GM19239 (cell line): ENCODE data around the gene SEL1L2.
"Not testable (repeated sequence)": the region's sequence is repeated elsewhere in the genome, so short reads cannot be mapped to it uniquely, and the experiment has no call there.

Experiments used
- DNase-seq: peaks from one replicate; pipeline ENCODE4 v3.0.0; 2011; ENCODE audit warnings: low spot score; ENCODE audit not compliant: insufficient read length
- FAIRE-seq: peaks from 2 replicates; lab custom pipeline; 2011; peaks lifted over from hg19 to GRCh38; lab: Jason Lieb, UNC

SEL1L2 gene, protein sequence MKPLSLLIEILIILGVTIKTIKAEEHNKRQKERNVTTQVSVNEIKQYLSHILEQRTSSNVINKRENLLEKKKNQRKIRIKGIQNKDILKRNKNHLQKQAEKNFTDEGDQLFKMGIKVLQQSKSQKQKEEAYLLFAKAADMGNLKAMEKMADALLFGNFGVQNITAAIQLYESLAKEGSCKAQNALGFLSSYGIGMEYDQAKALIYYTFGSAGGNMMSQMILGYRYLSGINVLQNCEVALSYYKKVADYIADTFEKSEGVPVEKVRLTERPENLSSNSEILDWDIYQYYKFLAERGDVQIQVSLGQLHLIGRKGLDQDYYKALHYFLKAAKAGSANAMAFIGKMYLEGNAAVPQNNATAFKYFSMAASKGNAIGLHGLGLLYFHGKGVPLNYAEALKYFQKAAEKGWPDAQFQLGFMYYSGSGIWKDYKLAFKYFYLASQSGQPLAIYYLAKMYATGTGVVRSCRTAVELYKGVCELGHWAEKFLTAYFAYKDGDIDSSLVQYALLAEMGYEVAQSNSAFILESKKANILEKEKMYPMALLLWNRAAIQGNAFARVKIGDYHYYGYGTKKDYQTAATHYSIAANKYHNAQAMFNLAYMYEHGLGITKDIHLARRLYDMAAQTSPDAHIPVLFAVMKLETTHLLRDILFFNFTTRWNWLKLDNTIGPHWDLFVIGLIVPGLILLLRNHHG

DNA sequence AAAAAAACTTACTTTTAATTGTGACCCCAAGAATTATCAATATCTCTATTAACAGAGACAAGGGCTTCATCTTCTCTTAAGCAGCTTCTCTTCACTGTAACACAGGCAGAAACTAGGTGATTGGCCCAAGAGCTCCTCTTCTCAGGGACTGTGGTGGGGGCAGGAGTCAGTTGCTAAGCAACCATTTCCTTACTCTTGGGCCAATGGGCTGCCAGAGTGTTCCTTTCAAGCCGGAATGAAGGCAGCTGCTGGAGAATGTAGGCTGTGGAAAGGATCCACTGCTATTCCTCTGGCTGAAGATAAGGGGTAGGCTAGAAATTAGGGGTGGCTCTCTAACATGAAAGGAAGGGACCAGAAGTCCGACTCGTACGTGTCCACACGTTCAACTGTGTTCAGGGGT, at the start of gene SEL1L2:
Gene SEL1L2, minus strand, starts transcription at position 150 of the 400 bp plus-strand sequence. Its CDS starts 80 bp downstream, at position 70.
- DNase-seq: no peak
- FAIRE-seq: no peak

DNA sequence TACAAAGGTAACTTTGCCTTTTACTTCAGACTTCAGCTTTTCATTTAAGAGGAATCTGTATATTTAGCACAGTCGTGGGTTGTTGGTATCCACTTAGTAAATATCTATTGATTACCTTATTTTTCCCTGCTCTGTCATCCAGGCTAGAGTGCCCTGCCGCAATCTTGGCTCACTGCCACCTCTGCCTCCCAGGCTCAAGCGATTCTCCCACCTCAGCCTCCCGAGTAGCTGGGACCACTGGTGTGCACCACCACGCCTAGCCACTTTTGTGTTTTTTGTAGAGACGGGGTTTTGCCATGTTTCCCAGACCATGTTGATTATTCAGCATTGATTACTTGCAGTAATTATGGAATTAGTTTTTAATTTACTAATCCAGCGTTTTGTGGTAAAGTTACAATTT, 46.2 kb upstream of the SEL1L2 start:
- no peak for FAIRE-seq

DNA sequence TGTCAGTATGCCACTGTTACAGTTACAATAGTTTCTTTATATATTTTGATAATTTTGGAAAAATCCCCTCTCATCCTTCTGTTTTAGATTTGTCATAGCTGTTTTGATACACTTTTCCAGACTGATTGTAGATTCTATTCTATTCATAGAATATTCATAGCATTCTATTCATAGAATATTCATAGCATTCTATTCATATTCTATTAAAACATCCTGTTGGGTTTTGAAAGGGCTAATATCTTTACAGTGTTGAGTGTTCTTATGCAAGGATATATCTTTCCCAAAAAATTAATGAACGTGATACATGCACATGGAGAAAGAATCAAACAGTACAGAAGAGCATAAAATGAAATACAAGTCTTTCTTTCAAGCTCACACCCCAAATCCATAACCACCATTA, 42.9 kb upstream of the SEL1L2 start:
- no peak for FAIRE-seq
- DNase-seq: no peak

More for the DNA sequence above, 46.2 kb upstream of the SEL1L2 start:
- DNase-seq: no peak

DNA sequence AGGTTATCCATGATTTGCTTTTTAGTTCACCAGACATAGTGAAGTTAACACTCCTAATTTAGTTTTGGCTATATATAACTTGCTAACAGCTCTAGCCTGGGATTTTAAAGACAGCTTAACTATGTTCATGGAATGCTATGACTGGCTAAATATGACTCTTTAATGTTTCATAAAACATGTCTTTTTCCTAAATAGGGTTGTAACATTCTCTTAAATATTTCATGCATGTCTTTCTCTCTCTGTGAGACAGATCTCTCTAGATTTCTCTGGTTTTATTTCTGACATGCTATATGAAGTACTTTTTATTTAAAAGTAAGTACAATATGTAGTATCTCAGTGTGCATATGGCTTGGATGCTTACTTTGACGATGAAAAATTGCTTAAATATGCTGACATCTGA, 40.6 kb upstream of the SEL1L2 start:
- no peak for FAIRE-seq

DNA sequence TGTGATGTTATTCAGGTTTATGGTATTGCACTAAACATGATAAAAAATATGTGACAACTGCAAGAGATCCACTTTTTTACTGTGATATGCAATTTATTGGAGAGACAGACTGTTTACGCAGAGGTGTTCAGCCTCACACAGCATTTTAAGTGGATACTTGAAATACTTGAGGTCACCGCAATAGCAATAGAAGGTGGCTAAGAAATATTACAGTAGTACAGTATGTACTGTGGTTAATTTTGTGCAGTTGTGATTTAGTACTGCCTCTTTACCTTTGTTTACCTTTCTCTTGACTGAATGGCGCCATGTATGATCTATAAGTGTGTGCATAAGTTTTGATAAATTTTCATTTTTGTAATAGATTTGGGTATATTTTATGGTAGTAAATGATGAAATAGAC, 22.3 kb upstream of the SEL1L2 start:
- no peak for FAIRE-seq
- DNase-seq: no peak

More for the DNA sequence above, 40.6 kb upstream of the SEL1L2 start:
- DNase-seq: no peak

DNA sequence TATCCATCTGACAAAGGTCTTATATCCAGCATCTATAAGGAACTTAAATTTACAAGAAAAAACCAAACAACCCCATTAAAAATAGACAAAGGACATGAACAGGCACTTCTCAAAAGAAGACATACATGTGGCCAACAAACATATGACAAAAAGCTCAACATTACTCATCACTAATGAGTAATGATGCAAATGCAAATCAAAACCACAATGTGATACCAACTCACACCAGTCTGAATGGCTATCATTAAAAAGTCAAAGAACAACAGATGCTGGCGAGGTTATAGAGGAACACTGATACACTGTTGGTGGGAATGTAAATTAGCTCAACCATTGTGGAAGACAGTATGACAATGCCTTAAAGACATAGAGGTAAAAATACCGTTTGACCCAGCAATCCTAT, 18.8 kb upstream of the SEL1L2 start:
- no peak for FAIRE-seq
- no peak for DNase-seq

DNA sequence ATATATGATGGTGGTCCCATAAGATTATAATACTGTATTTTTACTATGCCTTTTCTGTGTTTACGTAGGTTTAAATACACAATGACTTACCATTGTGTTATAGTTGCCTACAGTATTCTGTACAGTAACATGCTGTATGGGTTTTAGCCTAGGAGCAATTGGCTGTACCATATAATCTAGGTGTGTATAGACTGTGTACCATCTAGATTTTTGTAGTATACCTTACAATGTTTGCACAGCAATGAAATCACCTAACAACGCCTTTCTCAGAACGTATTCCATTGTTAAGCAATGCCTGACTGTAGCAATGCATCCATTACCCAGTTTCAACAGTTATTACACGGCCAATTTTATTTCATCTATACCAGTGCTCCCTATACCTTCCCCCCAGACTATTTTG, 15.6 kb upstream of the SEL1L2 start:
- DNase-seq (no peak), FAIRE-seq (no peak)

DNA sequence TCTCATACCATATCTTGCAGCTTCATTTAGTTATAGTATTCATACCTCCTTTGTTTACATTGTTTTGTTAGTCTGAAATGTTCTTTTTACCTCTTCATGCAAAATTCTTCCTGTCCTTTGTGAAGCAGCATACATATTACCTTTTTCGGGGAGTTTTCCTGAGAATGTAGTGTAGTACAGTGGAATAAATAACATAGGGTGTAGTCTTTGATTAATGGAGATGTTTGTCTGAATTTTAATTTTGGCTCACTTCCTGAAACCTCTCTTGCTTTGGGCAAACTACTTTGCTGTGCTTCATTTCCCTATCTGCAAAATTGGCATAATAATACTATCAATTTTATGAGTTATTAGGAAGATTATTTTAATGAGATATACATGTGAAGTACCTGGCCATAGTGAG, 10.5 kb upstream of the SEL1L2 start:
- DNase-seq: no peak
- no peak for FAIRE-seq

DNA sequence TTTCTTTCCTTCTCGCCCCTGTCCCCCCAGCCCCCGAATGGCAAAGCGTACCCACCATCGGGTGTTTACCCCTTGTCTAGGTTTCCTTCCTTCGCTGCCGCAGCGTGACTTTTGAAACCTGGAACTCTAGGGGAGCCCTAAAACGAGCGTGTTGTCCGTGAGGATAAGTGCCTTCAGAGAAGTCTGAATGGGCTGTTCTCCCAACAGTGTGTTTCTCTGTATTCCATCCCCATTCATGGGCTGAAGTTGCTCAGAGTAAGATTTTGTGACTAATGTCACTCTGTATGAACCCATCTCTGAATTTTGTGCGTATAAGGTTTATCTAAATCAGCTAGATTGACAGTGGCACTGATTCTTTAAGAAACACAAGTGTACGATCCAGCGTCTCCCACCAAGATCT, 5.9 kb upstream of the SEL1L2 start:
- FAIRE-seq (no peak), DNase-seq (no peak)

DNA sequence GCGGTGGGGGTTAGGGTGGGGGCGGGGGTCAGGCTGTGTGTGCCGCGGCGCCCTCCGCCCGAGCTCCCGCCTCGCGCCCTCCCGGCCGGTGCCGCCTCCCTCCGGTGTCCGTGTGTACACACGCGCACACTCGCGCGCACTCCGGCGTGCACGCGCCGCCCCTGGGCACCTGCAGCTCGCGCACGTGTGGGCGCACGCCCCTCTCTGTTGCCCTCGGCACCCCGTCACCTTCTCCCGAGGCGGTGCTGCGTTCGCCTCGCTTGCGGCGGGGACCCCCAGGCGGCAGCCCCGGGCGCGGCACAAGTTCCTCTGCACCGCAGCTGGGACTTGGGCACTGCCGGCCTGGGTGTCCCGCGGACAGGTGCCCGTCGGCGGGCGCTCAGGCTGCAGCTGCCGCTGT, 5.4 kb upstream of the SEL1L2 start:
- no peak for FAIRE-seq
- DNase-seq: no peak

DNA sequence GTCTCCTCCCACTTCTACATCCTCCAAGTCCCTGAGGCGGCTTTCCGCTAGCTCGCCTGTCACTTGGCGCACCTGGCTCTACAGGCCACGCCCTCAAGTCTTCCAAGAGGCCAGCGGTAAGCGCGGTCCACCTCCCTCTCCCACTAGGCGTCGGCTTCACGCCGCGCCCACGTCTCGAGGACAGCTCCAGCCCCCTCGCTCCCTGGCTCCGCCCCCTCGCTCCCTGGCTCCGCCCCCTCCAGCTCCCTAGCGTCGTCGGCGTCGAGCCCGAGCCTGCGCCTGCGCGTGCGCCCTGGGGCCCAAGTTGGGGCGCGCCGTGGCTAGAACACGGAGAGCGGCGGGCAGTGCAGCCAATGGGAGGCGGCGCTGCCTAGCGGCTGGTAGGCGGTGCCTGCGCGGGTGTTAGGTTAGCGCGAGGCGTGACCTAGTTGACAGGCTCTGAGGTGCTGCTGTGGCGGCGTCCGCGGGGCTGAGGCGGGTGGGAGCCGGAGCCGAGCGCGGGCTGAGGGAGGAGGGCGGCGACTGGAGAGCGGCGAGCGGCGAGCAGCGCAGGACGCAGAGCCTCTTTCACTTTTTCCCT, 4.8 kb upstream of the SEL1L2 start, which contains the start of gene MACROD2:
Gene MACROD2, plus strand, starts transcription at position 431 of the 580 bp plus-strand sequence.
- DNase-seq (no peak), FAIRE-seq (no peak)

DNA sequence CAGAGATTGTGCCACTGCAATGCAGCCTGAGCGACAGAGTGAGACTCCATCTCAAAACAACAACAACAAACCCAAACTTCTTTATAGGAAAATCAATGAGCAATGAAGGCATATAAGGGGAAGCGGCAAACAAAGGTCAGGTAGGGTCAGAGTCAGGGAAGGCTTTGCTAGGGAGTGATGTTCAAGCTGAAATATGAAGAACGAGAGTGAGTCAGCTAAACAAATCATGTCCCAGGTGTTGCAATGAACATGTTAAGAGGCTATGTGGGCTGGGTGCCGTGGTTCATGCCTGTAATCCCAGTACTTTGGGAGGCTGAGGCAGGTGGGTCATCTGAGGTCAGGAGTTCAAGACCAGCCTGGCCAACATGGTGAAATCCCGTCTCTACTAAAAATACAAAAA, 1.5 kb upstream of the SEL1L2 start:
- DNase-seq, FAIRE-seq: not testable (repeated sequence)

DNA sequence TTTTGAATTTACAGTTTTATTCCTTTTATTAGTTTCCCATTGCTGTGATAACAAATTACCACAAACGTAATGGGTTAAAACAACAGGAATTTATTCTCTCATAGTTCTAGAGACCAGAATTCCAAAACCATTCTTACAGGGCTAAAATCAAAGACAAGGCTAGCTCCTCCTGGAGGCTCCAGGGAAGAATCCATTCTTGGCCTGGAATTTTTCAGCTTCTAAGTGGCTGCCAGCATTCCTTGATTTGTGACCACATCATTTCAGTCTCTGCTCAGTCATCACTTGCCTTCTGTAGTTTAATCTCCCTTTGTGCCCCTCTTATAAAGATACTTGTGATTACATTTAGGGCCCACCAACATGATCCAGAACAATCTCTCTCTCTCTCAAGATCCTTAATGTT, 897 bp upstream of the SEL1L2 start:
- DNase-seq (no peak), FAIRE-seq (no peak)

DNA sequence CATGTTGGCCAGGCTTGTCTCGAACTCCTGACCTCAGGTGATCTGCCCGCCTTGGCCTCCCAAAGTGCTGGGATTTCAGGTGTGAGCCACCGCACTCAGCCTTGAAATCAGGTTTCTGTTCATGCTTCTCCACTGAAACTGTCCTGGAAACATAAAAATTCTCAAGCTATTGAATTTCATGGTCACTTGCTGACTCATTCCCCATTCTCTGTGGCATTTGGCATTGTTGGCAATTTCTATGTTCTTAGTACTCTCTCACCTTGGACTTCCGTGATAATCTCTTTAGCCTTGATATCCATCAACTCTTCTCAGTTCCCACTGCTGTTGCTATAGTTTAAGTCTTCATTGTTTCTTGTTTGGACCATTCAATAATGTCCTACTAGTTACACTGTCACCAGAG, 6.2 kb downstream of the SEL1L2 start:
- FAIRE-seq: no peak
- no peak for DNase-seq

DNA sequence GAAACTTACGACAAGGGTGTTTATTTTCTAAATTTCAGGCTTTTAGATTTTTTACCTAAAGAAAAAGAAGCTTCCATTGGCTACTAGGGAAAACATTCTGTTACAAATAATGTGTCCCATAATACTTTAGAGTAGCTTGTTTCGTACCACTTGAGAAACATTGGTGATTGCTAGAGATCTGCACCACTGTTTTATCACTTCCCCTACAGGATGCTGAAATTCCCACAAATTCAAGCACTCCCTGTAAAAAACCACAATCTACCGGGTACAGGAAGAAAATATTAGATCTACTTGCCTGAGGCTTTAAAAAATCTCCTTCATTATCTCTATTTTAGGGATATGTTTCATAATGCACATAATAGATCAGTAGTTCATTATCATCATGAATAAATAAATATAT, 29.9 kb downstream of the SEL1L2 start:
- no peak for DNase-seq
- no peak for FAIRE-seq

DNA sequence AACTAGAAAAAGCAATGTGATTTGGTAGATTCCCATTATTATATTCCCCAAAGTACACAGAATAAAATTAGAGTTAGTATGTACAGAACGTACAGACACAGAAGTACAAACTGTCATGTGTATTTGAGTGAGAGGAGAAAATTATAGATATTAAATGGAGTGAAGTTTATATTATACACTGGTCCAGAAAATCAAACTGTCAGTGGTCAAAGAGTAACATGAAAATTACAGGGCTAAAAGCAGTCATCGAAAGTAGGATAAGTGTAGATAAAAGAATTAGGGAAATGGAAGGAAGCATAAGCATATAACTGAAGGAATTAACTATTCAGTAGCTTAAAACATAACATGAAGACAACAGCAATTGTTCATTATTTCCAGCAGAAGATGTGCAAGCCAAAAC, 30.3 kb downstream of the SEL1L2 start:
- no peak for DNase-seq

DNA sequence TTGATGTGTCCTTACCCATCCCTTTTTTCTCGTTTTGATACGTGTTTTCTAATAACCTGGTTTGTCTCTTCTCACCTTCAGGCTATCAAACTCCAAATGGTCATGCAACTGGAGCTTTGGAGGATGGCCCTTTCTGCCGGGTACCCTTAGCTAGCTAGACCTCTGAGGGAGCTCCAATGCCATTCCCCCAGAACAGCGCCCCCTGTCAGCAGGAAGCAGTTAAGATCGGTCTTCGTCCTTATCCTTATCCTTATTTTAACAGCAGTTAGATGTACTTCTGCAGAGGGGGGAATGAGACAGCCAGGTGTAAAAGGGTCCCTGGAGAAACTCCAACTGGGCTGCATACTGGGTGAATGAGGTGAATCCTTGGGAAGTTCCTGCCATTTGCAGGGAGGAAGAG, 37.2 kb downstream of the SEL1L2 start:
- DNase-seq (no peak), FAIRE-seq (no peak)

More for the DNA sequence above, 30.3 kb downstream of the SEL1L2 start:
- no peak for FAIRE-seq

DNA sequence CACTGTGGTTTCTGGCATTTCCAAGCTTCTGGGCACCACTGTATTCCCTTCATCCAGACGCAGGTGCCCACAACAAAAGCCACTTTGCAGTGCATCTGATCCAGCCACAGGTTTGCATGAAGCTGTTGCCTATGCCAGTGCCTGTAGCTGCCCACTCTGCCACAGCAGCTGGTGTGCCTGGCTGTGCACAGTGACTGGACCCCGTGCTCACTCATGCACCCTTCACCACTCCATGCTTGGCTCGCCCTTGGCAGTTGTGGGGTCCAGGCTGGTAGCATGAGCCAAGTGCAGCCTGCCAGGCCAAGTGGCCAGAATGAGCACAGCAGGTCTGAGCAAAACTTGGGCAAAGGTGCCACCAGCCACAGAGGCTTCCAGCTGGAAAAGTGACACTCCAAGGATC, 42.7 kb downstream of the SEL1L2 start:
- FAIRE-seq (no peak), DNase-seq (no peak)

DNA sequence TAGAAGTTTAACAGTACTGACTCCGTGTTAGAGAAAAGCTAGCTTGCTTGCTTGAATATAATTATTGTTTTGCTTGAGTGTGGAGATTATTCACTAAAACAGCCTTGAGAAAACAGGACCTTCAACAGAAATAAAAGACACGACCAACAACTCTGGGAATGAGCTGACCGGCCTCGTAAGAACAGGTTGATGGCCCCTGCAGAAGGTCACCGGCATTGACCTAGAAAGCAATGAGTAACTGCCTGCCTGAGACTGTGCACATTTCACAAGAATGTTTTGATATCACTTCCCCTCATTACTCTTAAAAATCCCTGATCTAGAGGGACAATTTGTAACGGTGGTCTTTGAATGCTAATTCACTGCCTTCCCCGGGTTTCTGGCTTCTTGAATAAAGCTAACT, 49.4 kb downstream of the SEL1L2 start:
- no peak for FAIRE-seq
- DNase-seq: no peak

DNA sequence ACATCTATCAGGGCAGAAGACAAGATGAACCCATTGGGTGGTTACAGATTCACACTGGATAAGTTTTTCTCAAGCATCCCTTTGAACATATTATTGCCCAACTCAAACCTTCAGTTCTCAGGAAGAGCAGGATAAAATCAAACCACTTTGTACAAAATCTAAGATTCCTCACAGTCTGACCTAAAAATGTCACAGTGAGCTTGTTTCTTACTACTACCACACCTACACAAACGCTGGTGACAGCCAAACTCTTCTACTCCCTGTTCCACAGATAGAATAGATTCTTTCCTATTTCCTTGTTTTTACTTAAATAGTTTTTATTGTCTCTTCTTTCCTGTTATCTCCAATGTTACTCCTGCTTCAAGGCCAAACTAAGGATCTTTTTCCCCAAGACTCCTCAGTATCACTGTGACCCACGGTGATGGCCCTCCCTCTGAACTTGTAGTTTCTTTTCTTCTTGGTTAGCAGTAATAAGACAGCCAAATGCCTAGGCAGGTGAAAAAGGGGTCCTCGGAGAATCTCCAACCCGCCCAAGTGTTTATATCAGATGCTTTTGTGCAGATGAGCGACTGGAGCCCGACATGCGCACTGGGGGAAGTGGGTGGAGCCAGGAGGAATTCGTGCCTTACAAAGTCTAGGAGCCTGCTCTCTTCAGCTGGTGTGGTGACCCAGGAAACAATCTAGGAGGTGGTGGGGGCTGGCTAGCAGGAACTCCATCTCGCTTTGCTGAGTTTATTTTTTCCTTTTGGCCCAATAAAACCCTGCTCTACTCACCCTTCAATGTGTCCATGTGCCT, 53.4 kb downstream of the SEL1L2 start:
- no peak for FAIRE-seq
- no peak for DNase-seq
